GM10266 (cell line): ENCODE data around the gene HBD.

ENCODE experiments used
- DNase-seq: peaks from one replicate; pipeline ENCODE4 v3.0.0; 2012; ENCODE audit errors: extremely low spot score
- TF ChIP-seq, protein P1 (sequence below): IDR thresholded peaks from 2 replicates; pipeline ENCODE4 v1.5.1; 2012; ENCODE audit warnings: mild to moderate bottlenecking, low read depth; ENCODE audit not compliant: control insufficient read depth, insufficient read depth; ENCODE audit errors: missing control alignments

Gene HBD

DNA sequence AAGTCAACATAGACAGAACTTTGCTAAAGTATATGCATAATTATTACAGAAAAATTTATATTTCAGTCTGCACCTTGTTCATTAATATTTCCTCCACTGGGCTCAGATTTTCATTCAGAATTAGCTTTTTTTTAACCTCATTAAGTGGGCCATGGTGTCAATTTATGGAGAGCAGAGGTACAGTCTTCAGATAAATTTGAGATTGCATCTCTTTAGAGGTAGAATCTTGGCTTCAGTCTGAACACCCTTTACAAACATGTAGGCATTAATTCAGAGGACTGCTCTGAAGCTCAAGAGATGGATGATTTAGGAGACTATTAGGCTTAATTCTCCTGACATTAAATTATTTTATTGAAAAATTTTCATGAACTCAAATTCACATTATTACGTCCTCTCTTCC lies 4.0 kb downstream of the HBD start:
- TF ChIP-seq, protein P1, sequence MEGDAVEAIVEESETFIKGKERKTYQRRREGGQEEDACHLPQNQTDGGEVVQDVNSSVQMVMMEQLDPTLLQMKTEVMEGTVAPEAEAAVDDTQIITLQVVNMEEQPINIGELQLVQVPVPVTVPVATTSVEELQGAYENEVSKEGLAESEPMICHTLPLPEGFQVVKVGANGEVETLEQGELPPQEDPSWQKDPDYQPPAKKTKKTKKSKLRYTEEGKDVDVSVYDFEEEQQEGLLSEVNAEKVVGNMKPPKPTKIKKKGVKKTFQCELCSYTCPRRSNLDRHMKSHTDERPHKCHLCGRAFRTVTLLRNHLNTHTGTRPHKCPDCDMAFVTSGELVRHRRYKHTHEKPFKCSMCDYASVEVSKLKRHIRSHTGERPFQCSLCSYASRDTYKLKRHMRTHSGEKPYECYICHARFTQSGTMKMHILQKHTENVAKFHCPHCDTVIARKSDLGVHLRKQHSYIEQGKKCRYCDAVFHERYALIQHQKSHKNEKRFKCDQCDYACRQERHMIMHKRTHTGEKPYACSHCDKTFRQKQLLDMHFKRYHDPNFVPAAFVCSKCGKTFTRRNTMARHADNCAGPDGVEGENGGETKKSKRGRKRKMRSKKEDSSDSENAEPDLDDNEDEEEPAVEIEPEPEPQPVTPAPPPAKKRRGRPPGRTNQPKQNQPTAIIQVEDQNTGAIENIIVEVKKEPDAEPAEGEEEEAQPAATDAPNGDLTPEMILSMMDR = no peak
- no peak for DNase-seq

DNA sequence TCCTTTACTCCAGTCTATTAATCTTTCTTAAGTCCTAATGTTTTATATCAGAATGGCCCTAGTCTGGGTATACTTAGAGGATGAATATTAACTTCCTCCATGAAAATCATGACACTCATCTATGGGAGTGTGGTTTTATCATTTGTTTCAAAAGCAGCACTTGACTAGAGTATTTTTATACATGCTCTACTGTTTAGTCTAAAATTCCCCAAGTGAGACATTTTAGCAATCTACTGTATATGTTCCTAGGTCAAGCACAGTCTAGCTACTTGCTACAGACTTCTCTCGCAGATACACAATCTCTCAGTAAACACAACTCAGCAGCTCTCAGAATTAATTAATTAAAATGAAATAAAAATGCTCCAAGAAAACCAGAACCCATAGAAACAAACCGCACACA lies 4.5 kb downstream of the HBD start:
- TF ChIP-seq, protein P1 = no peak
- DNase-seq = no peak

GRCh38 chr11:5229356-5229755 lies 4.9 kb downstream of the HBD start:
- no peak for DNase-seq
- TF ChIP-seq, protein P1 = no peak

DNA sequence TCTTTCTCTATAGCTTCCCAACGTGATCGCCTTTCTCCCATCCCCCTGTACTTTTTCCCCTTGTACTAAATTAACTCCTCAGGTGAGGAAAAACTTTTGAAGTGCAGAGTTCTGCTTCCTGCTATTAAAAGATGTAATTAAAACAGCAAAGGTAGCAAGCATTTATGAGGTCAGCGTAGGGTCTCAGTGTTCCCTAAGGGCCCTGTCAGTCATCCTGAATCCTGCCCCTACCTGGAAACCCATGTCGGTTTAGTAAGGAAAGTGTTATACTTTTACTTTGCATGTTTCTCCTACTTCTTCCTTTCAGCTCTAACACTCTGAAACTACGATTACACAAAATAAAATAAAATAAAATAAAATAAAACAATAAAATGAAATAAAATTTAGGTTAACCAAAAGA lies 6.2 kb downstream of the HBD start:
- no peak for DNase-seq
- TF ChIP-seq, protein P1 = no peak

DNA sequence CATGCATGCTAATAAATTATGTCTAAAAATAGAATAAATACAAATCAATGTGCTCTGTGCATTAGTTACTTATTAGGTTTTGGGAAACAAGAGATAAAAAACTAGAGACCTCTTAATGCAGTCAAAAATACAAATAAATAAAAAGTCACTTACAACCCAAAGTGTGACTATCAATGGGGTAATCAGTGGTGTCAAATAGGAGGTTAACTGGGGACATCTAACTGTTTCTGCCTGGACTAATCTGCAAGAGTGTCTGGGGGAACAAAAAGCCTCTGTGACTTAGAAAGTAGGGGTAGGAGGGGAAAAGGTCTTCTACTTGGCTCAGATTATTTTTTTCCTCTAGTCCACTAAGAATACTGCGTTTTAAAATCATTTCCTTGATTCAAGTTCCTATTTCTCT lies 6.6 kb downstream of the HBD start:
- TF ChIP-seq, protein P1 = no peak
- no peak for DNase-seq

DNA sequence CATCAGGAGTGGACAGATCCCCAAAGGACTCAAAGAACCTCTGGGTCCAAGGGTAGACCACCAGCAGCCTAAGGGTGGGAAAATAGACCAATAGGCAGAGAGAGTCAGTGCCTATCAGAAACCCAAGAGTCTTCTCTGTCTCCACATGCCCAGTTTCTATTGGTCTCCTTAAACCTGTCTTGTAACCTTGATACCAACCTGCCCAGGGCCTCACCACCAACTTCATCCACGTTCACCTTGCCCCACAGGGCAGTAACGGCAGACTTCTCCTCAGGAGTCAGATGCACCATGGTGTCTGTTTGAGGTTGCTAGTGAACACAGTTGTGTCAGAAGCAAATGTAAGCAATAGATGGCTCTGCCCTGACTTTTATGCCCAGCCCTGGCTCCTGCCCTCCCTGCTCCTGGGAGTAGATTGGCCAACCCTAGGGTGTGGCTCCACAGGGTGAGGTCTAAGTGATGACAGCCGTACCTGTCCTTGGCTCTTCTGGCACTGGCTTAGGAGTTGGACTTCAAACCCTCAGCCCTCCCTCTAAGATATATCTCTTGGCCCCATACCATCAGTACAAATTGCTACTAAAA lies 7.5 kb downstream of the HBD start, which contains the start of gene HBB:
Gene HBB (minus strand): TSS at position 340 of the 579 bp plus-strand sequence. CDS start 50 bp downstream, at position 290.
- TF ChIP-seq, protein P1 = no peak
- no peak for DNase-seq

DNA sequence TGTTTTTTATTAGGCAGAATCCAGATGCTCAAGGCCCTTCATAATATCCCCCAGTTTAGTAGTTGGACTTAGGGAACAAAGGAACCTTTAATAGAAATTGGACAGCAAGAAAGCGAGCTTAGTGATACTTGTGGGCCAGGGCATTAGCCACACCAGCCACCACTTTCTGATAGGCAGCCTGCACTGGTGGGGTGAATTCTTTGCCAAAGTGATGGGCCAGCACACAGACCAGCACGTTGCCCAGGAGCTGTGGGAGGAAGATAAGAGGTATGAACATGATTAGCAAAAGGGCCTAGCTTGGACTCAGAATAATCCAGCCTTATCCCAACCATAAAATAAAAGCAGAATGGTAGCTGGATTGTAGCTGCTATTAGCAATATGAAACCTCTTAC lies 8.8 kb downstream of the HBD start:
- DNase-seq = no peak
- TF ChIP-seq, protein P1 = no peak
